PC-9 (cell line): ENCODE results near the gene BZW2.

ENCODE experiments used
- CTCF ChIP-seq: fragments of 200-600 bp; sonication (generic); conservative IDR thresholded peaks from 2 replicates; pipeline ENCODE4 v1.6.1; 2017; ENCODE audit warnings: mixed run types, antibody characterized with exemption, mild to moderate bottlenecking, moderate library complexity
- EZH2 ChIP-seq: fragments of 200-600 bp; sonication (generic); IDR thresholded peaks from 2 replicates; pipeline ENCODE4 v1.8.0; 2017; ENCODE audit warnings: antibody characterized with exemption, low read depth

GRCh38 chr7:16670731-16671344 is 24.9 kb downstream of the BZW2 start:
- TF ChIP-seq EZH2, result no peak
- no peak for TF ChIP-seq CTCF
